ENCODE results near the gene LCE2A.
"Not testable (repeated sequence)": the region's sequence is repeated elsewhere in the genome, so short reads cannot be mapped to it uniquely, and the experiment has no call there.

Gene LCE2A

GRCh38 chr1:152697701-152698600 lies at the start of gene LCE2A:
LCE2A (plus strand) TSS chr1:152698345; CDS start chr1:152698902, 557 bp downstream.
- DNase-seq (ENCODE audit: low read depth in 2 of 2), result no peak

GRCh38 chr1:152654110-152654509 lies 44.0 kb upstream of the LCE2A start:
- peak in 1 of 2 experiments; percentile 5 for DNase-seq (ENCODE audit: low read depth in 2 of 2)

- no peak for DNase-seq (ENCODE audit: low read depth in 2 of 2)
Measured at GRCh38 chr1:152656459-152656858, 41.7 kb upstream of the LCE2A start.

- DNase-seq (ENCODE audit: low read depth in 2 of 2), result no peak
Measured at GRCh38 chr1:152657677-152658076, 40.5 kb upstream of the LCE2A start.

- no peak for DNase-seq (ENCODE audit: low read depth in 2 of 2)
Measured at GRCh38 chr1:152658649-152659048, 39.5 kb upstream of the LCE2A start.

- DNase-seq (ENCODE audit: low read depth in 2 of 2), result no peak
Measured at GRCh38 chr1:152663098-152663497, 35.0 kb upstream of the LCE2A start, which contains the start of gene LCE2D. LCE2D (plus strand) TSS chr1:152663380; CDS start chr1:152664106, 726 bp downstream.

- DNase-seq (ENCODE audit: low read depth in 2 of 2), result not testable (repeated sequence)
Measured at GRCh38 chr1:152666171-152666570, 32.0 kb upstream of the LCE2A start.

- DNase-seq (ENCODE audit: low read depth in 2 of 2), result no peak
Measured at GRCh38 chr1:152667648-152668047, 30.5 kb upstream of the LCE2A start.

GRCh38 chr1:152673016-152673415 lies 25.1 kb upstream of the LCE2A start:
- no peak for DNase-seq (ENCODE audit: low read depth in 2 of 2)

- not testable (repeated sequence) for DNase-seq (ENCODE audit: low read depth in 2 of 2)
Measured at GRCh38 chr1:152674983-152675382, 23.2 kb upstream of the LCE2A start, which contains the start of gene LCE2C. LCE2C (plus strand) TSS chr1:152675279; CDS start chr1:152676016, 737 bp downstream.

- DNase-seq (ENCODE audit: low read depth in 2 of 2), result no peak
Measured at GRCh38 chr1:152679459-152679858, 18.7 kb upstream of the LCE2A start.

GRCh38 chr1:152681616-152682015 lies 16.5 kb upstream of the LCE2A start:
- no peak for DNase-seq (ENCODE audit: low read depth in 2 of 2)

GRCh38 chr1:152683846-152684245 lies 14.3 kb upstream of the LCE2A start:
- DNase-seq (ENCODE audit: low read depth in 2 of 2), result no peak

GRCh38 chr1:152685823-152686222 lies 12.3 kb upstream of the LCE2A start, which contains the start of gene LCE2B:
LCE2B (plus strand) TSS chr1:152686123; CDS start chr1:152686844, 721 bp downstream.
- not testable (repeated sequence) for DNase-seq (ENCODE audit: low read depth in 2 of 2)

- DNase-seq (ENCODE audit: low read depth in 2 of 2), result no peak
Measured at GRCh38 chr1:152699746-152700145, 1.6 kb downstream of the LCE2A start.

GRCh38 chr1:152707860-152708259 lies 9.7 kb downstream of the LCE2A start, which contains the start of gene LCE4A:
LCE4A (plus strand) TSS chr1:152708160; CDS start chr1:152709076, 916 bp downstream.
- no peak for DNase-seq (ENCODE audit: low read depth in 2 of 2)

- no peak for DNase-seq (ENCODE audit: low read depth in 2 of 2)
Measured at GRCh38 chr1:152718238-152718637, 20.1 kb downstream of the LCE2A start.

- no peak for DNase-seq (ENCODE audit: low read depth in 2 of 2)
Measured at GRCh38 chr1:152725261-152725660, 27.1 kb downstream of the LCE2A start.

- DNase-seq (ENCODE audit: low read depth in 2 of 2), result no peak
Measured at GRCh38 chr1:152728986-152729385, 30.8 kb downstream of the LCE2A start.

GRCh38 chr1:152735648-152736047 lies 37.5 kb downstream of the LCE2A start:
- DNase-seq (ENCODE audit: low read depth in 2 of 2), result no peak

GRCh38 chr1:152737997-152738396 lies 39.9 kb downstream of the LCE2A start:
- DNase-seq (ENCODE audit: low read depth in 2 of 2), result no peak

- DNase-seq (ENCODE audit: low read depth in 2 of 2), result no peak
Measured at GRCh38 chr1:152739841-152740240, 41.7 kb downstream of the LCE2A start.

GRCh38 chr1:152741656-152742055 lies 43.5 kb downstream of the LCE2A start:
- no peak for DNase-seq (ENCODE audit: low read depth in 2 of 2)

All from fibroblast of skin of left biceps (primary cell).